SJSA1 (cell line): ENCODE data around the gene BBS1. TPM values are rescaled to one million over a fixed set of nuclear protein-coding genes. Genes with fewer than 3 reads are reported as not detected.
"Not testable (repeated sequence)": the region's sequence is repeated elsewhere in the genome, so short reads cannot be mapped to it uniquely, and the experiment has no call there.

Experiments used
- DNase-seq, 2 experiments: peaks; one replicate each; pipeline ENCODE4 v3.0.0-alpha.2; 2015 to 2020; ENCODE audit warnings: low spot score in 2 of 2, low read depth in 1 of 2
- H3K27ac ChIP-seq: fragments of 250-450 bp; sonication (Bioruptor Pico); 2 replicates; pipeline ENCODE4 v1.5.1; 2020; ENCODE audit warnings: mild to moderate bottlenecking, moderate library complexity
- H3K27me3 ChIP-seq: fragments of 250-450 bp; sonication (Bioruptor Pico); replicated peaks from 2 replicates; pipeline ENCODE4 v1.5.1; 2020; ENCODE audit warnings: mild to moderate bottlenecking, moderate library complexity
- H3K36me3 ChIP-seq: fragments of 250-450 bp; sonication (Bioruptor Pico); 2 replicates; pipeline ENCODE4 v1.5.1; 2020; ENCODE audit warnings: mild to moderate bottlenecking
- H3K4me1 ChIP-seq: fragments of 250-450 bp; sonication (Bioruptor Pico); replicated peaks from 2 replicates; pipeline ENCODE4 v1.6.1; 2021; ENCODE audit warnings: mild to moderate bottlenecking
- H3K4me3 ChIP-seq: fragments of 250-450 bp; sonication (Bioruptor Pico); 2 replicates; pipeline ENCODE4 v1.5.1; 2020; ENCODE audit warnings: mild to moderate bottlenecking
- H3K9me3 ChIP-seq: fragments of 250-450 bp; sonication (Bioruptor Pico); replicated peaks from 2 replicates; pipeline ENCODE4 v1.5.1; 2020; ENCODE audit warnings: mild to moderate bottlenecking
- total RNA-seq: library from RNA; depleted of rRNA; stranded (reverse); fragments of >200 nt; shearing (Covaris generic); gene quantifications from 2 replicates; pipeline ENCODE4 v1.2.3, GENCODE V29; 2014; rRNA removed

BBS1 gene
- total RNA-seq, 1 experiment from 2014 or later: 28.7 TPM

DNA sequence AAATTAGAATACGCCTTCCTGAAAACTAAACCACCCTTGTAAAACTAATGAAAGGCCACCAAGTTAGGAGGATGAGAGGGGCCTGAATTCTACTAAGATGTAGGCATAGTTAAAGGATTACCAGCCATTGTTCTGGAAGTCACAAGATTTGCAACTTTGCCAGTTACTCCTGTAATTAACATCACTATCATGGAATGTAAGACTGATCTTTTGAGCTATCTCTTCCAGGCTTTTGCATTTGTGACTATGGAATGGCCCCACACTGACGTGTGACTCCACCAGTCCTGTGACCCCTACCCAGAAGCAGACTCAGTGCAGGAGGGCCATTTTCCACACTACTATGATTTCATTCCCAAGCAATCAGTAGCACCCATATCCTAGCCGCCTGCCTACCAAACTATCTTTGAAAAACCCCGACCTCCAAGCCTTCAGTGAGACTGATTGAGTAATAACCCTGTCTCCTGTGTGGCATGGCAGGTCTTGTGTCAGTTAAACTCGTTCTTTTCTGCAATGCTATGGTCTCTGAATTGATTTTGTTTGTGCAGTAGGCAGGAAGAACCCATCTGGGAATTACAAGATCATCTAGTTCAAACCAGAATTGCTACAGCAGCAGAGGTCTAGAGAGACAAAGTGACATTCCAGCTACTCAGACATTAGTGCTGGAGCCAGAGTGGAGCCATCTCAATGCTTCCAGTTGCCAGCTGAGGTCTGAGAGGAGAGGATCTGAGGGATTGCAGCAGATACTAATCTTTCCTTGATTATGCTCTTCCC, 59.8 kb downstream of the BBS1 start:
- Histone ChIP-seq H3K27ac (no peak overlapping the region), H3K36me3 (no peaks in the 10 kb centered on the region), H3K4me3 (no peak overlapping the region), H3K4me1 (peaks cover 10% of the 10 kb centered on the region), H3K27me3 (peaks cover 33% of the 10 kb centered on the region), H3K9me3 (no peaks in the 10 kb centered on the region)
- DNase-seq: no peak

DNA sequence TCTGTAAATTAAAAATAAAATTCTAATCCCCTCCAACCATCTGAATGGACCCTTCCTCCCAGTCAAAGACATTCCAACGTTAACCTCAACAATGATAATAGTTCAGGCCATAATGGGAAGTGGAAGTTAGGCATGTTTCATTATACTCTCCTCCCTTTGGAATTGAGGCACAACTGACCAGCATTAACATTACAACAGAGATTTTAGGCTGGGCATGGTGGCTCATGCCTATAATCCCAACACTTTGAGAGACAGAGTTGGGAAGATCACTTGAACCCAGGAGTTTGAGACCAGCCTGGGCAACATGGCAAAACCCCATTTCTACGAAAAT, 60.4 kb downstream of the BBS1 start:
- Histone ChIP-seq H3K4me3 (no peak overlapping the region), H3K9me3 (no peaks in the 10 kb centered on the region), H3K27me3 (peaks cover 33% of the 10 kb centered on the region), H3K36me3 (no peaks in the 10 kb centered on the region), H3K27ac (no peak overlapping the region), H3K4me1 (peaks cover 10% of the 10 kb centered on the region)
- no peak for DNase-seq

DNA sequence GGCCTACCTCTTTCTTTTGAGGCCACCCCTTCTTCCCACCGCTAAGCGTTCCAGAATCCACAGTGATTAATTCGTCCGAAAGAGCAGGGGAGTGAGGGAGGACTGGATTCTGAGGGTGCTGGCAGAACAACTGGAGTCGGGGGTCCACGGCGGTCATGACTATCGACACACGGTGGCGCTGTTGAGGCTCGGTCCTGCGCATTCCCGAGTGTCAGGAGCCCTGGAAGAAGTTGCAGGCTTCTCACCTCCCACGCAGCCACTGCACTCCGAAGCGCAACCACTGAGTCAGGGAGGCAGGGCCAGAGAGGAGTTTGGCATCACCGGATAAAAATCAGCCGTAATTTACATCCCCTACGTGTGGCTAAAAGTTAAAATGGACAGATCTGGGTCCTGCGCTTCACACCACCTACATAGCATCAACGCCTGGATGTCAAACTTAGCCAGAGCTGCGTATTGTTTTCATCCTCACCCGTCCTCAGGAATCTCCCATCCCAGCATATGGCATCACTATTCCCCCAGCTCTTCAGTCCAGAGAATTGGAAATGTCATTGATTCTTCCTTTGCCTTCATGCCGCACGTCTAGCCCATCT, 68.7 kb downstream of the BBS1 start:
- Histone ChIP-seq H3K27ac (no peak overlapping the region), H3K4me1 (no peaks in the 10 kb centered on the region; the same call in 1 of the 2 replicates), H3K36me3 (no peaks in the 10 kb centered on the region), H3K4me3 (no peak overlapping the region), H3K27me3 (peaks cover 7% of the 10 kb centered on the region; the same call in 1 of the 2 replicates), H3K9me3 (peaks cover 7% of the 10 kb centered on the region; the same call in 1 of the 2 replicates)
- peak; percentile 66 to 88 for DNase-seq

DNA sequence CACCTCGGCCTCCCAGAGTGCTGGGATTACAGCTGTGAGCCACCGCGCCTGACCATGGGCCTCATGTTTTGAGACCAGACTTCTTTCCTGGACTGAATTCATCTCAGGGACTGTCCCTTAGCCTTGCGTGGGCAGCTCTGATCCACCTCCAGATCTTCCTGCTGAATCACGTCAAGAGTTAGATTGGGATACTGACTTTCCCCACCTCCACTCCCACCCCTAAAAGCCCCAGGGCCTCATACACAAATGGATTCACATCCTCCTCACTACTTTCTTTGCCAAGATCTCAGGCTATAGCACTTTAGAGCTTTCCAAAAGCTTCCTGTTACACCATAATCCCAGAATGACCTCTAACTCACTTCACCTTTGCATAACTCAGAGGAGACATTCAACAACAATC, 70.4 kb downstream of the BBS1 start:
- DNase-seq: no peak
- Histone ChIP-seq H3K27ac (no peak overlapping the region), H3K27me3 (peaks cover 7% of the 10 kb centered on the region; the same call in 1 of the 2 replicates), H3K4me3 (no peak overlapping the region), H3K4me1 (no peaks in the 10 kb centered on the region; the same call in 1 of the 2 replicates), H3K9me3 (peaks cover 7% of the 10 kb centered on the region; the same call in 1 of the 2 replicates), H3K36me3 (no peaks in the 10 kb centered on the region)

DNA sequence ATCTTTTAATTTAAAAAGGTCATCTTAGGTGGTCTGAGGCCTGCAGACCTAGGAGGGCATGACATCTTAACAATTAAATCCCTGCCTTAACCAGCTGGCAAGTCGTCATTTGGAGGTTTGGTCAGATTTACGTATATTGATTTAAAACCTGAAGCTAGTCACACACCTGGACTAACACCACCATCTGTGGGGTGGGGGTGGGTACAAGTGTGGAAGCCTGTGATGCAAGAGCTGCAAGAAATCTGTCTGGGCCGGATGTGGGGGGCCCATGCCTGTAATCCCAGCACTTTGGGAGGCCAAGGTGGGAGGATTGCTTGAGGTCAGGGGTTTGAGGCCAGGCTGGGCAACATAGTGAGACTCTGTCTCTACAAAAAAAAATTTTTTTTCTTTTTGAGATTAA, 70.8 kb downstream of the BBS1 start:
- H3K36me3 ChIP-seq: no peaks in the 10 kb centered on the region
- H3K27me3 ChIP-seq: peaks cover 7% of the 10 kb centered on the region; the same call in 1 of the 2 replicates
- no peaks in the 10 kb centered on the region; the same call in 1 of the 2 replicates for H3K4me1 ChIP-seq
- DNase-seq: no peak
- peaks cover 7% of the 10 kb centered on the region; the same call in 1 of the 2 replicates for H3K9me3 ChIP-seq
- no peak overlapping the region for H3K27ac ChIP-seq
- H3K4me3 ChIP-seq: no peak overlapping the region

DNA sequence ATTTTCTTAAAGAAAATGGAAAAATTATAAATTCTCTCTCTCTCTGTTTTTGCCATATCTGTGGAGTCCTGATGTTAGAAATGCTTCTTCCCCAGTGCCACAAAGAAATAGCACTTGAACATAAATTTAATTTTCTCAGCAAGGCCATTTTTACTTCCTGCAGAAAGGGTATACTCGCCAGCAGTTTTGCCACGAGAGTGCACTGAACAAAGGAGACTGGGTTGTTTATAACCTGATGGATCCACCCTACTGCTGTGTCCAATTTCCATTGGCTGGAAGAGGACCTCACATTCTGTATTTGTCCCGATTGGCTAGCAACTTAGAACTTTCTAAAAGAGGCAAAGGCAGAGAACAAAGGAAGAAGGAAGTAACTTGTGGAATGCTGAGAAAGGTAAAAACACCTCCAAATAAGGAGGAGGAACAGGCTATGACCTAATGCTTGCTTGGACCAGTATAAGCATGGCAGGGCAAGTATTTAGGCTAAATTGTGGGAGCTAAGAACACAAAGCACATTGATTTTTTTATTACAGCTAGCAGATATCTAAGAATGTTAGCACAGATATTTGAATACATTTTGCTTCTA, 72.2 kb downstream of the BBS1 start:
- DNase-seq, H3K27me3 ChIP-seq, H3K9me3 ChIP-seq, H3K4me1 ChIP-seq, H3K4me3 ChIP-seq, H3K27ac ChIP-seq, H3K36me3 ChIP-seq: not testable (repeated sequence)

Other genes starting within 250 kb of the BBS1 start
- 290 and 334 TPM in 2 replicates for gene RAB1B, start 242.0 kb upstream of the BBS1 start, total RNA-seq
- gene CNIH2, start 232.5 kb upstream of the BBS1 start, total RNA-seq: 2.8 and 6.2 TPM in 2 replicates
- 162 and 245 TPM in 2 replicates for gene YIF1A, start 221.5 kb upstream of the BBS1 start, total RNA-seq
- 0.60 and 0.61 TPM in 2 replicates for gene TMEM151A, start 218.7 kb upstream of the BBS1 start, total RNA-seq
- 576 and 629 TPM in 2 replicates for gene CD248, start 193.6 kb upstream of the BBS1 start, total RNA-seq
- gene RIN1, start 174.2 kb upstream of the BBS1 start, total RNA-seq: 44.9 and 58.0 TPM in 2 replicates
- 170 and 189 TPM in 2 replicates for gene BRMS1, start 165.5 kb upstream of the BBS1 start, total RNA-seq
- gene B4GAT1, start 163.0 kb upstream of the BBS1 start, total RNA-seq: 44.1 and 46.5 TPM in 2 replicates
- not detected in 2 replicates for gene SLC29A2, start 138.9 kb upstream of the BBS1 start, total RNA-seq
- gene NPAS4, start 89.6 kb upstream of the BBS1 start, total RNA-seq: 1.3 and 2.2 TPM in 2 replicates
- 186 and 201 TPM in 2 replicates for gene MRPL11, start 71.8 kb upstream of the BBS1 start, total RNA-seq
- 7.0 and 11.1 TPM in 2 replicates for gene PELI3, start 43.7 kb upstream of the BBS1 start, total RNA-seq
- 140 and 146 TPM in 2 replicates for gene DPP3, start 30.2 kb upstream of the BBS1 start, total RNA-seq
- 17.9 and 18.3 TPM in 2 replicates for gene ZDHHC24, start 35.4 kb downstream of the BBS1 start, total RNA-seq
- not detected in 2 replicates for gene ACTN3, start 36.3 kb downstream of the BBS1 start, total RNA-seq
- gene CTSF, start 58.0 kb downstream of the BBS1 start, total RNA-seq: 4.9 and 5.6 TPM in 2 replicates
- gene CCDC87, start 82.4 kb downstream of the BBS1 start, total RNA-seq: 0.34 TPM in 1 of 2 replicates, not detected in the other
- 44.8 and 46.6 TPM in 2 replicates for gene CCS, start 82.5 kb downstream of the BBS1 start, total RNA-seq
- 33.1 and 57.8 TPM in 2 replicates for gene RBM14, start 106.0 kb downstream of the BBS1 start, total RNA-seq
- gene RBM4, start 128.1 kb downstream of the BBS1 start, total RNA-seq: 136 and 170 TPM in 2 replicates
- 39.7 and 47.8 TPM in 2 replicates for gene RBM4B, start 167.3 kb downstream of the BBS1 start, total RNA-seq
- gene SPTBN2, start 218.6 kb downstream of the BBS1 start, total RNA-seq: under 0.01 and 0.29 TPM in 2 replicates